HG03342 (cell line): ENCODE data around the gene LCNL1.

Source experiments
- ATAC-seq: cut with Tn5 transposase; IDR thresholded peaks from one replicate; pipeline ENCODE4 v1.9.1; 2021; ENCODE audit warnings: mild to moderate bottlenecking, moderate library complexity; ENCODE audit not compliant: unreplicated experiment

LCNL1 gene

GRCh38 chr9:136973618-136974617 is 8.9 kb upstream of the LCNL1 start:
- ATAC-seq = no peak

- no peak for ATAC-seq
Observed at GRCh38 chr9:136974817-136975535, 7.8 kb upstream of the LCNL1 start.

GRCh38 chr9:136975644-136976043 is 7.1 kb upstream of the LCNL1 start:
- no peak for ATAC-seq

- ATAC-seq = no peak
Observed at GRCh38 chr9:136977223-136977622, 5.6 kb upstream of the LCNL1 start, which contains the start of gene PTGDS. TSS of gene PTGDS (plus strand) at chr9:136977504. CDS start at chr9:136977579, 75 bp downstream.

GRCh38 chr9:136977649-136978072 is 5.1 kb upstream of the LCNL1 start:
- no peak for ATAC-seq

- ATAC-seq = no peak
Observed at GRCh38 chr9:136978073-136978864, 4.5 kb upstream of the LCNL1 start.

- no peak for ATAC-seq
Observed at GRCh38 chr9:136978865-136979544, 3.8 kb upstream of the LCNL1 start.

- no peak for ATAC-seq
Observed at GRCh38 chr9:136979769-136980587, 2.8 kb upstream of the LCNL1 start.

- ATAC-seq = no peak
Observed at GRCh38 chr9:136980669-136981478, 1.9 kb upstream of the LCNL1 start.

GRCh38 chr9:136981588-136982231 is 1.1 kb upstream of the LCNL1 start:
- ATAC-seq = no peak

- ATAC-seq = no peak
Observed at GRCh38 chr9:136983167-136983566, 374 bp downstream of the LCNL1 start.

GRCh38 chr9:136983656-136984314 is 992 bp downstream of the LCNL1 start:
- ATAC-seq = no peak

- ATAC-seq = no peak
Observed at GRCh38 chr9:136984464-136985026, 1.8 kb downstream of the LCNL1 start.

- ATAC-seq = no peak
Observed at GRCh38 chr9:136985027-136985602, 2.3 kb downstream of the LCNL1 start.

- no peak for ATAC-seq
Observed at GRCh38 chr9:136985853-136986252, 3.1 kb downstream of the LCNL1 start.

GRCh38 chr9:136988872-136989271 is 6.1 kb downstream of the LCNL1 start:
- no peak for ATAC-seq
